ENCODE results near the gene MRPL53. TPM values are rescaled to one million over a fixed set of nuclear protein-coding genes. Genes with fewer than 3 reads are reported as not detected.

MRPL53 gene
- total and polyA plus RNA-seq, 9 of the 15 experiments (the other 6 are each of a cell fraction or from before 2014, with no cell fraction given), result 11.5 to 87.9 (median 41.1) TPM

DNA sequence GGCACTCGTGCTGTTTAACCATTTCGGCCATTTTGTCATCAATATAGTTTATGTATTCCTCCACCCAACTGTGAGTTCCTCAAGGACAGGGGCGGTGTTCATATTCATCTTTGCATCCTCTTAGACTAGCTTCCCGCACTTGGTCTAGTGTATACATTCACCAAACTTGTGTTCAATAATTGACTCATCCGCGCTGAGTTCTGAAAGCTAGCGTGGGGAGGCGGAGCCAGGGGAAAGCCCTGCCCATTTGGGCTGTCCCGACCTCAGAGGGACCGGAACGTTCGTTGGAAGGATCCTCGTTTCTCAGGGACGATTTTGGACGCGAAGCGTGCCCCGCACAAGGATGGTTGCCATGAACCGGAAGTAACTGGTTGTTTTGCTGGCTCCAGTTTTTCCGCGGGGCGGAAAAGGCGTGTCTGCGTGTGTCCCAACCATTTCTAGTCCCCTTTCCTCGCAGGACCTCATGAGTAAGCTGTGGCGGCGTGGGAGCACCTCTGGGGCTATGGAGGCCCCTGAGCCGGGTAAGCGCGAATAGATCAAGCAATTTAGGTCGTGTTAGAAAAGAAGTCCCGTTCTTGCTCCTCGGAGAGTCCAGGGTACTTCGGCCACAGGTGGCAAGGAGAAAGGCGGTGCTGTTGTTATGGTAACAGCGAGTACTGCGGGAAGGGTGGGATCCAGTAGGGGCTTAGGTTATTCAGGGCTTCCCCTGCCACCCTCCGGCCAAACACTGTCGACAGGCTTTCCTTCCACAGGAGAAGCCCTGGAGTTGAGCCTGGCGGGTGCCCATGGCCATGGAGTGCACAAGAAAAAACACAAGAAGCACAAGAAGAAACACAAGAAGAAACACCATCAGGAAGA is 17.6 kb downstream of the MRPL53 start, which contains the start of gene INO80B (continued):
- TF ChIP-seq, protein P1, sequence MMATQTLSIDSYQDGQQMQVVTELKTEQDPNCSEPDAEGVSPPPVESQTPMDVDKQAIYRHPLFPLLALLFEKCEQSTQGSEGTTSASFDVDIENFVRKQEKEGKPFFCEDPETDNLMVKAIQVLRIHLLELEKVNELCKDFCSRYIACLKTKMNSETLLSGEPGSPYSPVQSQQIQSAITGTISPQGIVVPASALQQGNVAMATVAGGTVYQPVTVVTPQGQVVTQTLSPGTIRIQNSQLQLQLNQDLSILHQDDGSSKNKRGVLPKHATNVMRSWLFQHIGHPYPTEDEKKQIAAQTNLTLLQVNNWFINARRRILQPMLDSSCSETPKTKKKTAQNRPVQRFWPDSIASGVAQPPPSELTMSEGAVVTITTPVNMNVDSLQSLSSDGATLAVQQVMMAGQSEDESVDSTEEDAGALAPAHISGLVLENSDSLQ (IDR thresholded peaks at IDR 0.05), result peak; percentile 61; the same call in 1 of the 2 replicates
- TF ChIP-seq SMARCC2 (IDR thresholded peaks at IDR 0.05; ENCODE audit: low read depth), result no peak
- peak; percentile 84; the same call in 1 of the 2 replicates for TF ChIP-seq ELF4 (CRISPR knock-in tag; IDR thresholded peaks at IDR 0.05)
- TF ChIP-seq, protein P2, sequence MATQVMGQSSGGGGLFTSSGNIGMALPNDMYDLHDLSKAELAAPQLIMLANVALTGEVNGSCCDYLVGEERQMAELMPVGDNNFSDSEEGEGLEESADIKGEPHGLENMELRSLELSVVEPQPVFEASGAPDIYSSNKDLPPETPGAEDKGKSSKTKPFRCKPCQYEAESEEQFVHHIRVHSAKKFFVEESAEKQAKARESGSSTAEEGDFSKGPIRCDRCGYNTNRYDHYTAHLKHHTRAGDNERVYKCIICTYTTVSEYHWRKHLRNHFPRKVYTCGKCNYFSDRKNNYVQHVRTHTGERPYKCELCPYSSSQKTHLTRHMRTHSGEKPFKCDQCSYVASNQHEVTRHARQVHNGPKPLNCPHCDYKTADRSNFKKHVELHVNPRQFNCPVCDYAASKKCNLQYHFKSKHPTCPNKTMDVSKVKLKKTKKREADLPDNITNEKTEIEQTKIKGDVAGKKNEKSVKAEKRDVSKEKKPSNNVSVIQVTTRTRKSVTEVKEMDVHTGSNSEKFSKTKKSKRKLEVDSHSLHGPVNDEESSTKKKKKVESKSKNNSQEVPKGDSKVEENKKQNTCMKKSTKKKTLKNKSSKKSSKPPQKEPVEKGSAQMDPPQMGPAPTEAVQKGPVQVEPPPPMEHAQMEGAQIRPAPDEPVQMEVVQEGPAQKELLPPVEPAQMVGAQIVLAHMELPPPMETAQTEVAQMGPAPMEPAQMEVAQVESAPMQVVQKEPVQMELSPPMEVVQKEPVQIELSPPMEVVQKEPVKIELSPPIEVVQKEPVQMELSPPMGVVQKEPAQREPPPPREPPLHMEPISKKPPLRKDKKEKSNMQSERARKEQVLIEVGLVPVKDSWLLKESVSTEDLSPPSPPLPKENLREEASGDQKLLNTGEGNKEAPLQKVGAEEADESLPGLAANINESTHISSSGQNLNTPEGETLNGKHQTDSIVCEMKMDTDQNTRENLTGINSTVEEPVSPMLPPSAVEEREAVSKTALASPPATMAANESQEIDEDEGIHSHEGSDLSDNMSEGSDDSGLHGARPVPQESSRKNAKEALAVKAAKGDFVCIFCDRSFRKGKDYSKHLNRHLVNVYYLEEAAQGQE (IDR thresholded peaks at IDR 0.05; ENCODE audit: borderline replicate concordance), result peak; percentile 58
- TF ChIP-seq, protein P2 (CRISPR knock-in tag; IDR thresholded peaks at IDR 0.05; ENCODE audit: low read depth), result no peak
- TF ChIP-seq FOXA3 (CRISPR knock-in tag; conservative IDR thresholded peaks at IDR 0.05 in 1 of 2, IDR thresholded peaks at IDR 0.05 in 1 of 2), result 0 out of 4 replicates have a peak, but pooled peaks of 1 of the 2 experiments have one; percentile 47
- peak; percentile 61; the same call in 1 of the 2 replicates for TF ChIP-seq FOXJ2 (tag; IDR thresholded peaks at IDR 0.05)
- peak; percentile 85 for TF ChIP-seq SMAD3 (CRISPR knock-in tag; conservative IDR thresholded peaks at IDR 0.05)
- peak; percentile 90 for TF ChIP-seq ATF7 (IDR thresholded peaks at IDR 0.05)
- TF ChIP-seq TARDBP (IDR thresholded peaks at IDR 0.05), result peak; percentile 86
- TF ChIP-seq TEAD4 (IDR thresholded peaks at IDR 0.05; ENCODE audit: low read length), result peak; percentile 61
- TF ChIP-seq TEAD4 (CRISPR knock-in tag; IDR thresholded peaks at IDR 0.05; ENCODE audit: borderline replicate concordance), result no peak
